SK-N-DZ (cell line): ENCODE measurements around the gene BCKDHA.
"Not testable (repeated sequence)": the region's sequence is repeated elsewhere in the genome, so short reads cannot be mapped to it uniquely, and the experiment has no call there.

Experiments
- DNase-seq: peaks from one replicate; pipeline ENCODE4 v3.0.0-alpha.2; 2015; ENCODE audit warnings: low spot score

BCKDHA gene

GRCh38 chr19:41403181-41403970 is 5.8 kb downstream of the BCKDHA start:
- DNase-seq = no peak

GRCh38 chr19:41405776-41406175 is 8.2 kb downstream of the BCKDHA start:
- no peak for DNase-seq

DNA sequence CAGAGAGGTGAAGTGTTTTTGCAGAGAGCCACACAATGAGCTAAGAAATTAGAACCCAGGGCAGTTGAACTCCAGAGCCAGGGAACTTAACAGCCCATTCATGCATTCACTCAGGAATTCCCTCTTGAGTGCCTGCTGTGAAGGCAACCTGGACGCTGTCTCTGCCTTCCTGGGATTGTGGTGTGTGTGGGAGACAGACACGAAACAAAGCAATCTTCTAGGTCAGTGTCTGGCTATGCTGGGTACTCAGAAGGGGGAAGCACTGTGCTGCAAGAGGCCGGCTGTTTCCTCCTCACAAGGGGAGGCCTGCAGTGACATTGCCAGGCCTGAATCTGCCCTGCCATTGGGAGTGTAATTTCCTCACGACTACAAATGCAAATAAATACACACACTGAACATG is 9.7 kb downstream of the BCKDHA start:
- DNase-seq = no peak

DNA sequence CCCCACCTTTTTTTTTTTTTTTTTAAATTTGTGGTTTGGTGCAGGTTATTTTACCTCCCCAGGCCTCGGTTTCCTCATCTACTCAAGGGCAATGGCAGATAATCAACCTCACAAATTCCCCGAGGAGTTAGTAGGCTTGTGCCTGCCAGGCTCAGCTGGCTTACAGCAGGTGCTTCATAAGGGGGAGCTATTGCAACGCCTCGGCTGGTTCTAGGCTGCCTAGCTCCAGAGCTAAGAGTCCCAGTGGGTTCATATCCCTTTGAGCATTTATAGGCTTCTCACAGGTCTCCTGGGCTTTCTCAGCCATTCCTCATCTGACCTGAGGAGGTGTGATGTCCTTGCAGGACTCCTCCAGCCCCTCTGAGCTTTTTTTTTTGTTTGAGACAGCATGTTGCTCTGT is 10.6 kb downstream of the BCKDHA start:
- no peak for DNase-seq

DNA sequence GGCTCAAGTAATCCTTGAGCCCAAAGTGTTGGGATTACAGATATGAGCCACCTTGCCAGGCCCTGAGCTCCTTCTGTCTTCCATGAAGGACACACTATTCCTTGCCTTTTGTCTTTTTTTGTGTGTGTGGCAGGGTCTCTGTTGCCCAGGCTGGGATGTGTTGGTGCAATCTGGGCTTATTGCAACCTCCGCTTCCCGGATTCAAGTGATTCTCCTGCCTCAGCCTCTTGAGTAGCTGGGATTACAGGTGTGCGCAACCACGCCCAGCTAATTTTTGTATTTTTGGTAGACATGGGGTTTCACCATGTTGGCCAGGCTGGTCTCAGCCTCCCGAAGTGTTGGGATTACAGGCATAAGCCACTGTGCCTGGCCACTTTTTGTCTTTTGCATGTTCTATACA is 11.2 kb downstream of the BCKDHA start:
- DNase-seq = not testable (repeated sequence)

- DNase-seq = no peak
Observed at GRCh38 chr19:41409288-41409687, 11.7 kb downstream of the BCKDHA start.

DNA sequence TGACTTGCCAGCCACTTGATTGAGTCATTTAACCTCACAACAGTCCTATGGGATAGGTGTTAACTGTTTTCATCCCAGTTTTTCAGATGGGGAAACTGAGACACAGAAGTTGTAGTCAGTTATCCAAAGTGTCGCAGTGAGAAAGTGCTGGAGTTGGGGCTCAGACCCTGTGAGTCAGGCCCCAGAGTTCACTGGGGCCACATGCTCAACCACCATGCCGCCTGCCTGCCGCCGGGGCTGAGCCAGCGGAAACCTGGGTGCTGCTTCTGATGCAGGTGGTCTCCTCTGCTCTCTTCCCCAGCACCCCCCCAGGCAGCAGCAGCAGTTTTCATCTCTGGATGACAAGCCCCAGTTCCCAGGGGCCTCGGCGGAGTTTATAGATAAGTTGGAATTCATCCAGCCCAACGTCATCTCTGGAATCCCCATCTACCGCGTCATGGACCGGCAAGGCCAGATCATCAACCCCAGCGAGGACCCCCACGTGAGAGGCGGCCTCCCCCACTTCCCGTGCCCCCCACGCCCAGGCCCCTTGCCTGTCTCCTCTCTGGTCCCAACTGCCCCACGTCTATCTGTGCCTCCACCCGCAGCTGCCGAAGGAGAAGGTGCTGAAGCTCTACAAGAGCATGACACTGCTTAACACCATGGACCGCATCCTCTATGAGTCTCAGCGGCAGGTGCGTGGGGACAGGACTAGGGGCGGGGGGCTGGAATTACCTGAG is 12.9 kb downstream of the BCKDHA start:
- DNase-seq = no peak

DNA sequence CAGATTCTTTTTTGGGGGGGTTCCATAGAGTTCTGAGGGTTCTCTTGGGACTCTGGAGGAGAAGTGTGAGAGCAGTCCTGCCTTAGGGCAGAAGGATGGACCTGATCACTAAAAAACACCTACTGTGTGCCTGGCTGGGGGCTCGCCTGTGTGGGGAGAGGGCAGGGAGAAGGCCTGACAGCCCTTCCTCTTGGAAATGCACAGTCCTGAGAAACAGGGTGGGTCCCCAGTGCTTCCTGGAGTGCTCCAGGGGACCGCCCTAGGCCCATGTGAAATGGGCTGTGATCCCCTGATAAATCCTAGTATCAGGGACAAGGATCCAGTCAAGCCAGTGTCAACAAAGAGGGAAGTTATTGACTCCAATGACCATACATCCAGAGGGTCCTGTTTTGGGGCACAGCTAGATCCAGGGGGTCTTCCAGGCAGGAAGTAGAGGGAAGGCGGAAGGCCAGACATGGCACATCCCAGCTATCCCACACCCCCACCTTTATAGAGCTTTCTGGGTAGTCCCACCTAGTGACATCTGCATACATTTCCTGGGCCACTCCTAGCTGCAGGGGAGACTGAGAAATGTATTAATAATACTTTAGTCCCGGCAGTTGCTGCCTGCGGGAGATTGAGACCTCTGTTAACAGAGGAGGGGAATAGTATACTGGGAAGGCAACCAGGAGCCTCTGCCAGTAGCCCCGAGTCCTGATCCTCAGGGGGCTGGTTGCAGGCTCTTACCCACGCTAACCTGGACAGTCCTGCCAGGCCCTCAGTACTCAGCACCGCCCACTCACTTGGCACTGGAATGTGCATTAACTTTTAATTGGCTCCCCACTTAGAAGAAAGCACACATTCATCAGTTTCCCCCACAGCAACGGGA is 13.7 kb downstream of the BCKDHA start:
- DNase-seq = no peak

DNA sequence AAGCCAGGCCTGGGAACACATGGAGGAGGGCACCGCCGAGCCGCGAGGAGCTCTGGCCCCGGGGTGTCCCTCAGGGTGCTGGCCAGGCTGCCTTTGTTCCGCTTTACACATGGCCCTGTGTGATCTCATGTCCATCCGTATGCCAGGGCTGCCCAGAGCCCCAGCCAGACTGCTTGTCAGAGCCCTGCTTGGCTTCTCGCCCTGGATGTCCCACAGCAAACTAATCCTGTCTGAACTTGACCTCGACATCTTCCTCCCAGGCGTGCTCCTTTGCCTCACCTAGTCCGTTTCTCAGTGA is 14.3 kb downstream of the BCKDHA start:
- DNase-seq = no peak

- no peak for DNase-seq
Observed at GRCh38 chr19:41412953-41413352, 15.3 kb downstream of the BCKDHA start.

- no peak for DNase-seq
Observed at GRCh38 chr19:41413947-41414346, 16.3 kb downstream of the BCKDHA start.

GRCh38 chr19:41414461-41414860 is 16.8 kb downstream of the BCKDHA start:
- DNase-seq = no peak

DNA sequence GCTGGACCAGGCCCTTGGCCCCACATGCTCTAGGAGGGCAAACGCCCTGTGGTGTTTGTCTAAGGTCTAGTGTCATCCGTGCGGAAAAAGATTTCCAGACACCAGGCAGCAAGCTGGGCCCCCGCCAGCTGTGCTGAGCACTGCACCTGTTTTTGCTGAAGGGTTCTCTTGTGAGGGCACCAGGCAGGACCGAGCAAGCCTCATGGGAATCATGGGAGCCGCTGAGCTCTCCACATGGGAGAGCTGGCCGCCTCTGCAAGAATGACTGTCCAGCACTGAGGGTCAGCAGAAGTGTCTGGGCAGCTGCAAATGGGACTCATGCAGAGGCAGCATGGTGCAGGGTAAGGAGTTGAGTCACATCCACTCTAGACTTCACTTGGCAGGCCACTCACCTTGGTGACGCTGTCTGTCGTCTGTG is 17.5 kb downstream of the BCKDHA start:
- no peak for DNase-seq

DNA sequence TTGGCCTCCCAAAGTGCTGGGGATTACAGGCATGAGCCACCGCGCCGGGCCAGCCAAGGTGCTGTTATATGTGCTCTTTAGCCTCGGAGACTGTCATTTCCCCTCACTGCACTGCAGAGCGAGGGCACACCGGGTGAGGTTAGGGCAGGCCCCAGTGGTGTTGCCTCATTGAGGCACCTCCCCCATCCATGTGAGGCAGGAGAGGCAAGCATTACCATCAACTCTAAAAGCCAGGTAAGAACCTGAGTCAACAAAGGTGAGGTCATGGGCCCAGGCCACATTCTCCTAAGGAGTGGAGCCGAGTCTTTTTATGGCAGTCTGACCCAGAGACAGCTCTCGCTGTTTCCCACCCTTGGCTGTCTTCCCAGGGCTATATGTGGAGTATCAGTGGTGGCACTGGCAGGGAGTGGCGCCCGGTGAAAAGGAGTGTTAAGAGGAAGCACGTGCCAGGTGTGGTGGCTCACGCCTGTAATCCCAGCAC is 18.6 kb downstream of the BCKDHA start:
- DNase-seq = no peak

DNA sequence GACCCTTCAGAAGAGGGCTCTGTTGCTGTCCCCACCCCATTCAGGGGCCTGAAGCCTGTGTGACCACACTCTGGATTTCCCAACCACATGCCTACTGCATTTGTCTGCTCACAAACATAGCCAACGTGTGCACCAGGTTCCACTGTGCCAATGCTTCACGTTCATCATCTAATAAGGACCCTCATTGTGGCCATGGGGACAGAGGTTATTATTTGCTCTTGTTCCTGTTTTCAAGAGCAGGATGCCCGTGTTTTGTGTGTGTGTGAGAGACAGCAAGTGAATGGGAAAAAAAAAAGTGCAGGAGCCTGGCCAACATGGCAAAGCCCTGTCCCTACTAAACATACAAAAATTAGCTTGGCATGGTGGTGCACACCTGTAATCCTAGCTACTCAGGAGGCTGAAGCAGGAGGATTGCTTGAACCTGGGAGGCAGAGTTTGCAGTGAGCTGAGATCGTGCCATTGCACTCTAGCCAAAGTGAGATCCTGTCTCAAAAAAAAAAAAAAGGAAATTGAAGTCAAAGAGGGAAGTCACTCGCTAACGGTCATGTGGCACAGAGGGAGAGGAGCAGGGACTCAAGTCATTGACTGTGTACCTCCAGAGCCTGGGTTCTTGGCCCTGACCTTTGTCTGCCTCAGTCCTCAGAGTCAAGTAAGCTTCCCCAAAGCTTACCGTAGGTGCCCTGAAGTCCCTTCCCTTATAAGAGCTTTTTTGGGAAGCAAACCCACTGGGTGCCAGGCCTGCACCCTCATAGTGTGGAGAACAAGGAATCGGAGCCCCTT is 22.7 kb downstream of the BCKDHA start:
- DNase-seq = no peak

DNA sequence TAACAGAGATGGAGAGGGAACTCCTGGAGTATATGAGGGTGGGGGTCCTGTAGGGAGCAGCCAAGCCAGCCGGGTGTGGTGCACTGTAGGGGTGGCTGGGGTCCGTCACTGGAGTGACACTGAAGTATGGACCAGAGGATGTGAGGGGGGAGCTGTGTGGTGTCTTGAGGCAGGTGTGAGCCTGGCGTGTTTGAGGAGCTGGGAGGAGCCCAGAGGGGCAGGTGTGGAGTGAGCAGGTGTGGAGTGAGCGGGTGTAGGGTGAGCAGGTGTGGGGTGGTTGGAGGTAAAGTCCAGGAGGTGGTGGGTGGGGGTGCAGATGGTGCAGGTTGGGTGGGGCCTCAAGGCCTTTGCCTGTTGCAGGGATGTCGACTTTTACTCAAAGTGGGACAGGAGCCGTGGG is 23.7 kb downstream of the BCKDHA start:
- DNase-seq = no peak

GRCh38 chr19:41421973-41422372 is 24.4 kb downstream of the BCKDHA start:
- DNase-seq = no peak

DNA sequence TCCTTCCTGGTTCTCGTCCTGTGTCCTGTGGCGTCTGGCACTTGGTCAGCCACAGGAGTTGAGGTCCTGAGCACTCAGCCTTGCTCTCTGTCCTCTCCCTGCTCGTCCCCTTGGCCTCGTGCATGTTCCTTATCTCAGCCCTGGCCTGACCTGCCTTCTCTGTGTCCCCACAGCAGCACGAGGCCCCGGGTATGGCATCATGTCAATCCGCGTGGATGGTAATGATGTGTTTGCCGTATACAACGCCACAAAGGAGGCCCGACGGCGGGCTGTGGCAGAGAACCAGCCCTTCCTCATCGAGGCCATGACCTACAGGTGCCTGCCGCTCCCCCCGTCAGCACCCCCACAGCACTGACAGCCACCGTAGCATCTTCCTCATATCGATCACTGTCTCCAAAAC is 24.8 kb downstream of the BCKDHA start:
- DNase-seq = no peak

DNA sequence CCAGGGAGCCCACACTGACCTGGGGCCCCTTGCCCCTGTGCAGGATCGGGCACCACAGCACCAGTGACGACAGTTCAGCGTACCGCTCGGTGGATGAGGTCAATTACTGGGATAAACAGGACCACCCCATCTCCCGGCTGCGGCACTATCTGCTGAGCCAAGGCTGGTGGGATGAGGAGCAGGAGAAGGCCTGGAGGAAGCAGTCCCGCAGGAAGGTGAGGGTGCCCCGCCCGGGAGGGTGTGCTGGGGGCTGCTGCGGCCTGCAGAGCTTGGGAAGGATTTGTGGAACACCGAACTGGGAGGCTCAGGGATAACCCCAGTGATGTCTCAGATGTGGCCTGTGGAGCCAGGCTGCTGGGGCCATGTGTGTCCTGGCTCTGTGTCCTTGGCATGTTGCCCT is 25.3 kb downstream of the BCKDHA start:
- no peak for DNase-seq

GRCh38 chr19:41424335-41425173 is 26.9 kb downstream of the BCKDHA start:
- DNase-seq = no peak
